Islet precursor cell (in vitro differentiated cells): ENCODE measurements around the gene TSPAN31.

Experiments used
- DNase-seq: peaks from one replicate; pipeline ENCODE4 v3.0.0-alpha.2; 2018

The TSPAN31 gene

GRCh38 chr12:57797933-57798332 is 53.1 kb downstream of the TSPAN31 start:
- no peak for DNase-seq
